ENCODE measurements around the gene UROS. TPM values are rescaled to one million over a fixed set of nuclear protein-coding genes. Genes with fewer than 3 reads are reported as not detected.

UROS gene
- total and polyA plus RNA-seq, 10 of the 15 experiments (the other 5 are each of a cell fraction or from before 2014, with no cell fraction given) = 4.3 to 112 (median 64.5) TPM

GRCh38 chr10:125845617-125846016 lies 22.6 kb upstream of the UROS start:
- intact Hi-C loops (cut with micrococcal nuclease; ENCODE audit: unreplicated experiment) = no loop called here
- FAIRE-seq = no peak
- ChIA-PET RAD21 (ENCODE audit: unreplicated experiment) (no interaction called here), SMC1A (ENCODE audit: uncharacterized antibody, unreplicated experiment) (no interaction called here), POLR2A (no interaction called here), CTCF (no interaction called here)
- H3K27ac ChIP-seq (ENCODE audit: control insufficient read depth, insufficient read depth) = no peak overlapping the region
- no peak for ATAC-seq
- H3K9me3 ChIP-seq (replicated peaks; ENCODE audit: control insufficient read depth, insufficient read depth, low read length) = no peaks in the 10 kb centered on the region
- no peak overlapping the region for H2AFZ ChIP-seq (ENCODE audit: control insufficient read depth, low read depth, low read length)
- H3K4me2 ChIP-seq (ENCODE audit: control insufficient read depth, insufficient read depth) = no peak overlapping the region
- no peak overlapping the region for H3K9ac ChIP-seq (ENCODE audit: control insufficient read depth, insufficient read depth, low read length)
- no peaks in the 10 kb centered on the region for H3K27me3 ChIP-seq (replicated peaks in 1 of 2; ENCODE audit: control insufficient read depth in 2 of 2, insufficient read depth in 2 of 2, low read length in 1 of 2)
- TF ChIP-seq TCF12 (IDR thresholded peaks at IDR 0.05; ENCODE audit: low read depth, low read length) = no peak
- no peak for TF ChIP-seq GABPA (IDR thresholded peaks at IDR 0.05; ENCODE audit: low read depth)
- no peak for TF ChIP-seq HDAC6 (IDR thresholded peaks at IDR 0.05; ENCODE audit: unreplicated experiment)
- TF ChIP-seq NFIC (IDR thresholded peaks at IDR 0.05; ENCODE audit: low read depth, low read length) = no peak
- TF ChIP-seq POLR2AphosphoS2 (IDR thresholded peaks at IDR 0.05; ENCODE audit: low read depth, low read length) = no peak
- no peak for TF ChIP-seq YY1 (IDR thresholded peaks at IDR 0.05; ENCODE audit: low read depth, low read length)
- no peak for TF ChIP-seq MTA2 (IDR thresholded peaks at IDR 0.05; ENCODE audit: low read depth)
- TF ChIP-seq ZNF217 (IDR thresholded peaks at IDR 0.05) = no peak
- TF ChIP-seq KDM1A (IDR thresholded peaks at IDR 0.05; ENCODE audit: borderline replicate concordance) = no peak
- no peak for TF ChIP-seq PAX5 (IDR thresholded peaks at IDR 0.05; ENCODE audit: borderline replicate concordance, low read depth, low read length)
- no peaks in the 10 kb centered on the region for H3K4me1 ChIP-seq (ENCODE audit: control insufficient read depth, insufficient read depth, low read length)
- no TSS peak for BruUV-seq (replicated peaks)
- no peaks in the 10 kb centered on the region for H4K20me1 ChIP-seq (ENCODE audit: control insufficient read depth, insufficient read depth)
- H3K79me2 ChIP-seq (ENCODE audit: control insufficient read depth, insufficient read depth, low read length) = no peaks in the 10 kb centered on the region
- in situ Hi-C loops (cut with MboI) = no loop called here
- H3K36me3 ChIP-seq (ENCODE audit: control insufficient read depth in 2 of 2, insufficient read depth in 2 of 2, low read length in 1 of 2) = peaks cover 0 to 2% of the 10 kb centered on the region in 2 experiments; a peak in 2 of 4 replicates
- H3K4me3 ChIP-seq = no peak overlapping the region
- no peak for DNase-seq (ENCODE audit: low read depth, low spot score)
- 98% methylated on average over 11 of the region's 11 CpGs for WGBS (ENCODE audit: insufficient coverage, insufficient replicate concordance, low lambda C conversion rate, missing lambda C conversion rate)

DNA sequence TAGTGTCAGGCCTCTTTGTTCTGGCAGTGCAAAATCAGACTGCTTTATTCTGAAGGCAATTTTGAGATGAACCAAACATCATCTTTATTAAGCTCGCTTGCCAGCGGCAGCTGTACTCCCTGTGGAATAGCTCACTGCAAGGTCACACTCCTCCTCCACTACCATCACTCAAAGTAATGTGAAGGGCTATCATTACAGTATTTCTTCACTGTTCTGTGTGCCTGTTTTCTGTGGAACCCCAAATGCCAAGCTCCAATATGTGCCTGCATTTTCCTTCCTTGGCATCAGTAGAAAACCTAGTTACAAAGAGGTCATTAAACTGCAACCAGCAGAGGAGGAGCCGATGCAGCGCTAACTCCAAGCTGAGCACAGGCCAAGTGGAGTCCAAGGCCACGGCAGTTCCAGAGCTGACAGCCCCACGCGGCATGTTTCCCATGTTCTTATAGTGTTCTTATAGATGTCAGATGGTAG lies 21.7 kb upstream of the UROS start:
- CTCF ChIA-PET = no interaction called here
- Histone ChIP-seq H2AFZ (ENCODE audit: control insufficient read depth, low read depth, low read length) (no peak overlapping the region), H4K20me1 (ENCODE audit: control insufficient read depth, insufficient read depth) (no peaks in the 10 kb centered on the region), H3K4me3 (no peak overlapping the region), H3K79me2 (ENCODE audit: control insufficient read depth, insufficient read depth, low read length) (no peaks in the 10 kb centered on the region), H3K9me3 (replicated peaks; ENCODE audit: control insufficient read depth, insufficient read depth, low read length) (no peaks in the 10 kb centered on the region), H3K4me1 (ENCODE audit: control insufficient read depth, insufficient read depth, low read length) (no peaks in the 10 kb centered on the region), H3K27me3 (replicated peaks in 1 of 2; ENCODE audit: control insufficient read depth in 2 of 2, insufficient read depth in 2 of 2, low read length in 1 of 2) (no peaks in the 10 kb centered on the region), H3K4me2 (ENCODE audit: control insufficient read depth, insufficient read depth) (no peak overlapping the region), H3K27ac (ENCODE audit: control insufficient read depth, insufficient read depth) (no peak overlapping the region), H3K36me3 (ENCODE audit: control insufficient read depth in 2 of 2, insufficient read depth in 2 of 2, low read length in 1 of 2) (peaks cover 2 to 7% of the 10 kb centered on the region in 2 experiments; a peak in 3 of 4 replicates), H3K9ac (ENCODE audit: control insufficient read depth, insufficient read depth, low read length) (no peak overlapping the region)
- BruUV-seq (replicated peaks) = no TSS peak
- SMC1A ChIA-PET (ENCODE audit: uncharacterized antibody, unreplicated experiment) = no interaction called here
- RAD21 ChIA-PET (ENCODE audit: unreplicated experiment) = interaction anchor here (1.0 kb wide), 1 partner anchor 18 kb away, joined by 5 read pairs; no protein-coding TSS in a partner anchor
- FAIRE-seq = no peak
- in situ Hi-C loops (cut with MboI) (no loop called here), intact Hi-C loops (cut with micrococcal nuclease; ENCODE audit: unreplicated experiment) (no loop called here)
- WGBS (ENCODE audit: insufficient coverage, insufficient replicate concordance, low lambda C conversion rate, missing lambda C conversion rate) = over 99% methylated on average over 7 of the region's 7 CpGs
- no peak for DNase-seq (ENCODE audit: low read depth, low spot score)
- ATAC-seq = no peak
- POLR2A ChIA-PET = interaction anchor here (0.5 to 1.1 kb wide), 2 partner anchors 12 to 21 kb away, joined by 3 read pairs; partner anchors contain the start of genes BCCIP and UROS
- TF ChIP-seq PAX5 (IDR thresholded peaks at IDR 0.05; ENCODE audit: borderline replicate concordance, low read depth, low read length) (no peak), RAD21 (IDR thresholded peaks at IDR 0.05; ENCODE audit: insufficient read depth, low read depth, low read length) (no peak), HDAC6 (IDR thresholded peaks at IDR 0.05; ENCODE audit: unreplicated experiment) (no peak), CBX5 (IDR thresholded peaks at IDR 0.05; ENCODE audit: low read depth) (no peak)
- TF ChIP-seq, protein P1, sequence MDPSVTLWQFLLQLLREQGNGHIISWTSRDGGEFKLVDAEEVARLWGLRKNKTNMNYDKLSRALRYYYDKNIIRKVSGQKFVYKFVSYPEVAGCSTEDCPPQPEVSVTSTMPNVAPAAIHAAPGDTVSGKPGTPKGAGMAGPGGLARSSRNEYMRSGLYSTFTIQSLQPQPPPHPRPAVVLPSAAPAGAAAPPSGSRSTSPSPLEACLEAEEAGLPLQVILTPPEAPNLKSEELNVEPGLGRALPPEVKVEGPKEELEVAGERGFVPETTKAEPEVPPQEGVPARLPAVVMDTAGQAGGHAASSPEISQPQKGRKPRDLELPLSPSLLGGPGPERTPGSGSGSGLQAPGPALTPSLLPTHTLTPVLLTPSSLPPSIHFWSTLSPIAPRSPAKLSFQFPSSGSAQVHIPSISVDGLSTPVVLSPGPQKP (IDR thresholded peaks at IDR 0.05; ENCODE audit: low read depth, low read length) = no peak
- TF ChIP-seq, protein P2, sequence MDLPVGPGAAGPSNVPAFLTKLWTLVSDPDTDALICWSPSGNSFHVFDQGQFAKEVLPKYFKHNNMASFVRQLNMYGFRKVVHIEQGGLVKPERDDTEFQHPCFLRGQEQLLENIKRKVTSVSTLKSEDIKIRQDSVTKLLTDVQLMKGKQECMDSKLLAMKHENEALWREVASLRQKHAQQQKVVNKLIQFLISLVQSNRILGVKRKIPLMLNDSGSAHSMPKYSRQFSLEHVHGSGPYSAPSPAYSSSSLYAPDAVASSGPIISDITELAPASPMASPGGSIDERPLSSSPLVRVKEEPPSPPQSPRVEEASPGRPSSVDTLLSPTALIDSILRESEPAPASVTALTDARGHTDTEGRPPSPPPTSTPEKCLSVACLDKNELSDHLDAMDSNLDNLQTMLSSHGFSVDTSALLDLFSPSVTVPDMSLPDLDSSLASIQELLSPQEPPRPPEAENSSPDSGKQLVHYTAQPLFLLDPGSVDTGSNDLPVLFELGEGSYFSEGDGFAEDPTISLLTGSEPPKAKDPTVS (IDR thresholded peaks at IDR 0.05; ENCODE audit: low read depth, low read length) = no peak

Data from GM12878 (cell line).